SW480 (cell line): ENCODE results near the gene P2RX7.
"Not testable (repeated sequence)": the region's sequence is repeated elsewhere in the genome, so short reads cannot be mapped to it uniquely, and the experiment has no call there.

ENCODE experiments used
- DNase-seq: peaks from one replicate; pipeline ENCODE4 v3.0.0-alpha.2; 2016; ENCODE audit warnings: low spot score

P2RX7 gene

DNA sequence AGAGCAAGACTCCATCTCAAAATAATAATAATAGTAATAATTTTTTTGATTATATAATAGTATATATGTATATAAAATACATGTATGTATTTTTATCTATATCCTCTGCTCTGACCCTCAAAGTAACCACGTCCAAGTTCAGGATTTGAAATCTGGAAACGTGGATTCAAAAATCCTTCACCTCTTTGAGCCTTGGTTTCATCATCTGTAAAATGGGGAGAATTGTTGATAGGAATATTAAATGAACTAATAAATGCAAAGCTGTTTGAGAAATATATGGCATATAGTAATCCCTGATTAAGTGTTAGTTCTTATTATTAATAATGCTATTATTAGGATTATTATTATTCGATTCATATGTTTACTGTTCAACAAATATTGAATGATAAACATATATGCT is 2.6 kb downstream of the P2RX7 start:
- DNase-seq, result no peak

DNA sequence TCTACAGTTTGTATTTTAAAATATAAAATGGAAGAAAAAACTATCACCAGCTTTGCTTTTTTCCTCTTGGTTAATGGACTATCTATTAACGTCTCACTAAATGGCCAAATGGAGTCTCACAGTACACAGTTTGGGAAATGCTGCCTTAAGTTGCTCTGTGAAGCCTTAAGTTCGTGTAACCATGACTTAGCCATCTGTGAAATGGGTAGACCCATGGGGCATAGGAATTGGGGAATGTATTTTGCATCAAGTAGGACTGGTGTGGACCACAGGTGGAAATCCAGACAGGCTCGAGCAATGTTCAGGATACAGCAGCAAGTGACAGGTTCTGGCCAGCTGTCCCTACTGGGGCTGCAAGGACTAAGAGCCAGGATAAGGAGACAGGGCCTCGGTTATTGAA is 4.8 kb downstream of the P2RX7 start:
- no peak for DNase-seq

DNA sequence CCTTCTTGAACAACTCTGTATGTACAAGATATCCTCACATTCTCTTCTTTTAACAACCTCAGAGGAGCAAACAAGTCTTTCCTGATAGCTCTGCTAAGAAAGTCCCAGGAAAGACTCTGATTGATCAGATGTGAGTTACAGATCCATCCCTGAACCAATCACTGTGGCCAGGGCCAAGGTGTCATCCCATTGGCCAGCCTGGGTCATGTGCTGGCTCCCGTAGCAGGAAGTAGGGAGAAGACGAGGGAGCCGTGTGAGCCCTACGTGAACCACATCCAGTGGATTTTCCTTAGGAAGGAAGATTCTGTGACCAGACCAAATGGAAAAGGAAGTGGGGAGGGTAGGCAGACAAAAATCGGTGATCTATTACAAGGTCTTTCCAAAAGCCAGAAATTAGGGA is 5.6 kb downstream of the P2RX7 start:
- no peak for DNase-seq

- no peak for DNase-seq
Measured at GRCh38 chr12:121139286-121139685, 6.6 kb downstream of the P2RX7 start.

DNA sequence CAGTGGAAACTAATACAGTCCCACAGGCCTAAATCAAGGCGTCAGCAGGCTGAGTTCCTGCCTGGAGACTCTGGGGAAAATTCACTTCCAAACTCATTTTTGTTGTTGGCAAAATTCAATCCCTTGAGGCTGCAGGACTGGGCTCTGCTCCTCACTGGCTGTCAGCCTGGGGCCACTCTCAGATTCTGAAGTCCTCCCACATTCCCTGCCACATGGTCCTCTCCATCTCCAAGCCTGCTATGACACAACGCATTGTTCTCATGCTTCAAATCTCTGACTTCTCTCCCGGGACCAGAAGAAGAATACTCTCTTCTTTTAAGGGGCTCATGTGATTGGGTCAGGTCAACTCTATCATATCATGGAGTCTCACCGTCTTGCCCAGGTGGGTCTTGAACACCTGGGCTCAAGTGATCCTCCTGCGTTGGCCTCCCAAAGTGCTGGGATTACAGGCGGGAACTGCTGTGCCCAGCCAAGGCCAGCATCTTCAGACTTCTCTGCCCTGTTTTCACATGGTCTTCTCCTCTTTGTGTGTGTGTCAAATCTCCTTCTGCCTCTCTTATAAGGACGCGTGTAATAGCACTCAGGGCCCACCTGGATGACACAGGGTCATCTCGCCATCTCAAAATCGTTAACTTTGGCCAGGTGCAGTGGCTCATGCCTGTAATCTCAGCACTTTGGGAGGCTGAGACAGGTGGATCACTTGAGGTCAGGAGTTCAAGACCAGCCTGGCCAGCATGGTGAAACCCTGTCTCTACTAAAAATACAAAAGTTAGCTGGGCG is 9.7 kb downstream of the P2RX7 start:
- no peak for DNase-seq

DNA sequence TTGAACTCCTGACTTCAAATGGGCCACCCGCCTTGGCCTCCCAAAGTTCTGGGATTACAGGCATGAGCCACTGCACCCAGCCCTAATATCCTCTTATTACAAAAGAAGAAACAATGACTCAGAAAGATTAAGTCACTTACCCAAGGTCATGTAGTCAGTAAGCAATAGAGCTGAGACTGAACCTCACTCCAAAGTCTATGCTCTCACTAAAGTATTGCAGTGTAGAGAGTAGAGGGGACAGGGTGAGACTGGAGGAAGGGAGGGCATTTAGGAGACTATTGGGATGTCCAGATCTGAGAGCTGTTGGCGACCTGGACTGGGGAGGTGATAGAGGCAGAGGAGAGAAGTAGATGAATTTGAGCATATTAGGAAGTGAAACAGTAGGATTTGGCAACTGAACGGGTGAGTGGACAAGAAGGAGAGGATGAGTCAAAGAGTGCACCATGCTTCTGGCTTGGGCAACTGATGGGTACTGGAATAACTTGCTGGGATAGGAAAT is 11.8 kb downstream of the P2RX7 start:
- no peak for DNase-seq

- DNase-seq, result no peak
Measured at GRCh38 chr12:121145221-121145620, 12.5 kb downstream of the P2RX7 start.

GRCh38 chr12:121149289-121149688 is 16.6 kb downstream of the P2RX7 start:
- not testable (repeated sequence) for DNase-seq

- no peak for DNase-seq
Measured at GRCh38 chr12:121154793-121155375, 22.2 kb downstream of the P2RX7 start.

- DNase-seq, result no peak
Measured at GRCh38 chr12:121156365-121156764, 23.7 kb downstream of the P2RX7 start.

DNA sequence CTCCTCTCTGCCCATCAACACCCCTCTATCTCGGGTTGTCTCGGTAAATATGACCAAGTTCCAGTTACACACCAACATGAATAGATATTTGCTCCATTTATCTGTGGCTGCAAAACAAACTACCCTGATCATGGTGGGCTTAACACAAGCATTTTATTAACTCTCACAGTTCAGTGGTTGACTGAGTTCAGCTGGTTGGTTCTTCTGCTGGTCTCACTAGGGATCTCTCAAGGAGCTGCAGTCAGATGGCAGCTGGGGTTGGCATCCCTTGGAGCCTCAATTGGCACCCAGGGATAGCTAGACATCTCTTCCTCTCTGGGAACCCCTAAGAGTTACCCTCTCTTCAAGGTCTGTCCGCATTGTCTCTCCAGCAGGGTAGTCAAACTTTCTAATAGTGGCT is 25.4 kb downstream of the P2RX7 start:
- no peak for DNase-seq

- not testable (repeated sequence) for DNase-seq
Measured at GRCh38 chr12:121158728-121159351, 26.2 kb downstream of the P2RX7 start.

DNA sequence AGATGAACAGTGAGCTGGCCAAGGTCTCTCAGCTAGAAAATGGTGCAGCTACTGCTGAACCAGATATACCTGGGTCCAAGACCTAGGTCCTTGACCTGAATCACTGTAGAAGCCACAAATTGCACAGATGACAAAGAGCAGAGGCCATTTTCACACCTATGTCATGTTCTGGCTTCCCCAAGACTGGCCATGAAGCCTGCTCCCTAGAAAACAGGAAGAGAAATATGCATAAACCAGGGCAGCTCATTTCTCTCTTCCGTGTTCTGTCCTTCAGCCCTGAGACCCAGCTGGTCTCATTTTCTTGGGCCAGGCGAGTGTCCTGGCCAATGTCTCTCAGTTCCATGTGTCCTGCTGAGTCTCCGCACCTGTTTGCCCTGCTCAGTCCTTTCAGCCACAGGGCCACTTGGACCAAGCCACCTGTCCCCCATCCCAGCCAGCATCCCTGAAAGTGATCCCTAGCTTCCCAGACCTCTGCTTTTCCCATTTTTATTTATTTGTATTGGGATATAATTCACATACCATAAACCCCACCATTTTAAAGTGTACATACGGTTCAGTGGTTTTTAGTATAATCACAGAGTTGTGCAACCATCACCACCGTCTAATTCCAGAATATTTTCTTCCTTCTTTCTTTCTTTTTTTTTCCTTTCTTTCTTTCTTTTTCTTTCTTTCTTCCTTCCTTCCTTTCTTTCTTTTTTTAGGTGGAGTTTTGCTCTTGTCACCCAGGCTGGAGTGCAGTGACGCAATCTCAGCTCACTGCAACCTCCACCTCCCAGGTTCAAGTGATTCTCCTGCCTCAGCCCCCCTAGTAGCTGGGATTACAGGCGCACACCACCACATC is 27.0 kb downstream of the P2RX7 start:
- no peak for DNase-seq

DNA sequence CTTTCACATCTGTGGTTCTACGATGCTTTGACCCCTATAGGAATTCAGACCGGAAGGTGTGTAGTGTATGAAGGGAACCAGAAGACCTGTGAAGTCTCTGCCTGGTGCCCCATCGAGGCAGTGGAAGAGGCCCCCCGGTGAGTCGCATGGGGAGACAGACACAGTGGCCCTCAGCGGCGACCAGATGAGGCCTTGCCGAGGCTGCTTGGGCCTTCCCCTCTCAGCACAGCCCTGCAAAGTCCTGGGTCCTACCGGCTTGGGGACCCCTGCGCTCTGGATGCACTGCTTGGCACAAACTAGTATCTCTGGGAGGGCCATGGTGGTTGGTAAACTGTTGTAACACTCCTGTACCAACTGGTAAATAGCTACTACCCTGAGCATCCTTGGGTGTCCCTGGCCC is 29.7 kb downstream of the P2RX7 start:
- no peak for DNase-seq

GRCh38 chr12:121162985-121163384 is 30.3 kb downstream of the P2RX7 start:
- no peak for DNase-seq

DNA sequence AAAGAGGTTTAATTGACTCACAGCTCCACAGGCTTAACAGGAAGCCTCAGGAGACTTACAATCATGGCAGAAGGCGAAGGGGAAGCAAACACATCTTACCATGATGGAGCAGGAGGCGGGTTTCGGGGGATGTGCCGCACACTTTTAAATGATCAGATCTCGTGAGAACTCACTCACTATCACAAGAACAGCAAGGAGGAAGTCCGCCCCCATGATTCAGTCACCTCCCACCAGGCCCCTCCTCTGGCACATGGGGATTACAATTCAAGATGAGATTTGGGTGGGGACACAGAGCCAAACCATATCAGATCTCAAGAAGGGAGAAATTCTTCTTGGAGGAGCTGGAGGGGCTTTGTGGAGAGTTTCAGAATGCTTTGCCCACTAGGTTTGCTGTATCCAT is 32.2 kb downstream of the P2RX7 start:
- DNase-seq, result not testable (repeated sequence)

- DNase-seq, result peak; percentile 56
Measured at GRCh38 chr12:121165316-121165715, 32.6 kb downstream of the P2RX7 start.

- DNase-seq, result no peak
Measured at GRCh38 chr12:121166356-121166755, 33.7 kb downstream of the P2RX7 start.

GRCh38 chr12:121167232-121167820 is 34.6 kb downstream of the P2RX7 start:
- DNase-seq, result no peak

GRCh38 chr12:121167951-121168350 is 35.3 kb downstream of the P2RX7 start:
- no peak for DNase-seq

- no peak for DNase-seq
Measured at GRCh38 chr12:121170151-121170550, 37.5 kb downstream of the P2RX7 start.
